ENCODE data around the gene CREG1. TPM values are rescaled to one million over a fixed set of nuclear protein-coding genes. Genes with fewer than 3 reads are reported as not detected.
A peak's percentile ranks its signal among the peaks of the same experiment; 100 is the strongest.

The CREG1 gene
- total and polyA plus RNA-seq, 2 of the 8 experiments (the other 6 are each of a cell fraction or from before 2014, with no cell fraction given), result 29.8 to 30.1 TPM

DNA sequence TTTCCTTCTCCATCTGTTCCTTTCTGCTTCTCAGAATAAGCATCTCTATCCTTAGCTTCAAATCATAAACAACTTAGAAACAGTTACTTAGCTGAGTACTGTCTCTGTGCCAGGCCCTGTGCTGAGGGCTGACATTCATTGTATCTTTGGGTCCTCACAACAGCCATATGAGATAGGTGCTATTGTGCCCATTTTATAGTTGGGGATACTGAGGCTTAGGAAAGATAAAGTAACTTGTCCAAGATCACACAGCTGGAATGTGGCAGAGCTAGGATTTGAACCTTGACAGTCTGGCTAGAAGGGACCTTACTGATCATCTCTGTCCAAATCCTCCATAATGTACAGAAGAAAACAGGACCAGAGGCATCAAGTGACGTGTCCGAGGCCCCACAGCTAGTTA, 60.2 kb downstream of the CREG1 start:
- Histone ChIP-seq H3K18ac (ENCODE audit: extremely low read depth, low read length) (no peak overlapping the region), H3K27ac (ENCODE audit: low read depth, low read length) (no peak overlapping the region), H4K5ac (ENCODE audit: insufficient read length, low read depth, low read length) (no peak overlapping the region), H3K23ac (ENCODE audit: insufficient read length) (no peak overlapping the region), H2BK120ac (replicated peaks; ENCODE audit: low read depth, low read length) (no peak overlapping the region), H3K4ac (replicated peaks; ENCODE audit: insufficient read length, low read depth, low read length) (no peak overlapping the region), H3K9me3 (ENCODE audit: insufficient read depth in 2 of 2, low read depth in 1 of 2, low read length in 1 of 2) (no peaks in the 10 kb centered on the region), H3K14ac (ENCODE audit: insufficient read length) (no peak overlapping the region), H2BK20ac (ENCODE audit: low read length) (no peak overlapping the region), H3K79me2 (ENCODE audit: control insufficient read depth in 1 of 2, insufficient read depth in 2 of 2, low read length in 2 of 2) (no peaks in the 10 kb centered on the region), H3K79me1 (ENCODE audit: low read depth, low read length) (no peaks in the 10 kb centered on the region), H2BK15ac (ENCODE audit: low read length) (peak overlapping the region; percentile 36; the same call in 1 of the 2 replicates), H4K91ac (replicated peaks; ENCODE audit: insufficient read length, low read length) (peak overlapping the region; percentile 87), H4K8ac (ENCODE audit: extremely low read depth, insufficient read depth, low read length) (no peak overlapping the region), H2BK12ac (ENCODE audit: low read depth, low read length) (no peak overlapping the region), H3K23me2 (ENCODE audit: low read depth, low read length) (no peaks in the 10 kb centered on the region), H3K27me3 (replicated peaks in 1 of 4; ENCODE audit: control insufficient read depth in 3 of 4, extremely low read depth in 1 of 4, insufficient read depth in 3 of 4, low read length in 3 of 4) (no peaks in the 10 kb centered on the region; a peak in 1 of 7 replicates), H2AFZ (ENCODE audit: low read length) (no peak overlapping the region), H4K20me1 (replicated peaks in 1 of 2; ENCODE audit: control insufficient read depth in 1 of 2, insufficient read depth in 2 of 2, low read length in 2 of 2) (no peaks in the 10 kb centered on the region), H3K9ac (replicated peaks in 1 of 4; ENCODE audit: extremely low read depth in 1 of 4, low read depth in 3 of 4, low read length in 3 of 4) (no peak overlapping the region), H3K4me1 (replicated peaks in 1 of 4; ENCODE audit: control insufficient read depth in 3 of 4, insufficient read depth in 4 of 4, low read length in 3 of 4) (peaks cover 3 to 22% (median 14%) of the 10 kb centered on the region in 4 experiments), H2BK5ac (ENCODE audit: low read depth, low read length) (no peak overlapping the region), H3K56ac (replicated peaks; ENCODE audit: insufficient read length, low read depth, low read length) (no peak overlapping the region), H2AK5ac (ENCODE audit: low read depth, low read length) (no peak overlapping the region), H3K4me3 (ENCODE audit: extremely low read depth in 1 of 4, insufficient read depth in 2 of 4, low read depth in 3 of 4, low read length in 4 of 4) (no peak overlapping the region), H3K4me2 (ENCODE audit: insufficient read depth in 1 of 2, low read depth in 2 of 2, low read length in 2 of 2) (no peak overlapping the region), H3K36me3 (ENCODE audit: control insufficient read depth in 2 of 4, insufficient read depth in 4 of 4, low read length in 3 of 4) (no peaks in the 10 kb centered on the region)
- FAIRE-seq (no peak), DNase-seq (ENCODE audit: low read depth in 1 of 2, low spot score in 2 of 2) (no peak)
- peak; percentile 61; the same call in 1 of the 2 replicates for TF ChIP-seq KDM1A (IDR thresholded peaks at IDR 0.05; ENCODE audit: borderline replicate concordance, low read length)
- TF ChIP-seq RFX5 (IDR thresholded peaks at IDR 0.05; ENCODE audit: borderline replicate concordance, low read depth, low read length), result no peak
- 96% methylated on average over 2 of the region's 2 CpGs; no CpG with 5 or more reads in 1 of the 2 experiments for WGBS, 2 experiments (ENCODE audit: extremely low coverage in 1 of 2, insufficient coverage in 1 of 2, insufficient read length in 1 of 2, insufficient replicate concordance in 2 of 2, low coverage in 1 of 2, low lambda C conversion rate in 2 of 2, missing lambda C conversion rate in 1 of 2)
- CTCF ChIA-PET (ENCODE audit: partially characterized antibody), result interaction anchor here (1.1 to 1.5 kb wide), 7 partner anchors 9 to 54 kb away, joined by 3 to 7 read pairs (median 3); no protein-coding TSS in a partner anchor
- POLR2A ChIA-PET (ENCODE audit: partially characterized antibody), result no interaction called here

Data from H1 (cell line).